Measurements from ENCODE around the gene BCAR3.

DNA sequence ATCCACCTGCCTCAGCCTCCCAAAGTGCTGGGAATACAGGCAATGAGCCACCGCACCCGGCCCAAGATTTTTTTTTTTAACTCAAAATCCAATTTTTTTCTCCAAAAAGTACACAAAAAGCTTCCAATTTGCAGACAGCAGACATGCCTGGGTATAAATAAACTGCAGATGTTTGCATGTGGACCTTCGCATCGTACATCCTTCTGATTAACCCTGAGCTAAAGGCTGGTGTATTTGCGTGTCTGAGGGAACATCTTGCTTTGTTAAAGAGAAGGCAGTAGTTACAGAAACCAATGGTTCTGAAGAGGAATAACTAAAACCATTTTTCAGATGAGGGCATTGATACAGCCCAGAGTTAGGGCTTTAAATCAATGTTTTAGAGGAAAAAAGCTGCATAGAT, 12.7 kb downstream of the BCAR3 start:
- TF ChIP-seq, protein P1, sequence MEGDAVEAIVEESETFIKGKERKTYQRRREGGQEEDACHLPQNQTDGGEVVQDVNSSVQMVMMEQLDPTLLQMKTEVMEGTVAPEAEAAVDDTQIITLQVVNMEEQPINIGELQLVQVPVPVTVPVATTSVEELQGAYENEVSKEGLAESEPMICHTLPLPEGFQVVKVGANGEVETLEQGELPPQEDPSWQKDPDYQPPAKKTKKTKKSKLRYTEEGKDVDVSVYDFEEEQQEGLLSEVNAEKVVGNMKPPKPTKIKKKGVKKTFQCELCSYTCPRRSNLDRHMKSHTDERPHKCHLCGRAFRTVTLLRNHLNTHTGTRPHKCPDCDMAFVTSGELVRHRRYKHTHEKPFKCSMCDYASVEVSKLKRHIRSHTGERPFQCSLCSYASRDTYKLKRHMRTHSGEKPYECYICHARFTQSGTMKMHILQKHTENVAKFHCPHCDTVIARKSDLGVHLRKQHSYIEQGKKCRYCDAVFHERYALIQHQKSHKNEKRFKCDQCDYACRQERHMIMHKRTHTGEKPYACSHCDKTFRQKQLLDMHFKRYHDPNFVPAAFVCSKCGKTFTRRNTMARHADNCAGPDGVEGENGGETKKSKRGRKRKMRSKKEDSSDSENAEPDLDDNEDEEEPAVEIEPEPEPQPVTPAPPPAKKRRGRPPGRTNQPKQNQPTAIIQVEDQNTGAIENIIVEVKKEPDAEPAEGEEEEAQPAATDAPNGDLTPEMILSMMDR (IDR thresholded peaks at IDR 0.05) = no peak
- TF ChIP-seq REST (IDR thresholded peaks at IDR 0.05; ENCODE audit: insufficient read depth in 1 of 2, low read depth in 2 of 2, low read length in 1 of 2) (no peak), POLR2AphosphoS5 (IDR thresholded peaks at IDR 0.05; ENCODE audit: low read depth, low read length) (no peak), SIN3A (IDR thresholded peaks at IDR 0.05; ENCODE audit: borderline replicate concordance, insufficient read depth, low read depth, low read length) (no peak)

Measured in Panc1 (cell line).